Activated CD4-positive, alpha-beta memory T cell treated with anti-CD3 and anti-CD28 coated beads, Interleukin-2, amount 10 ng/mL, durations not matched to agents 7 days and 5 days (primary cell): ENCODE results near the gene CEP170B. TPM values are rescaled to one million over a fixed set of nuclear protein-coding genes. Genes with fewer than 3 reads are reported as not detected.
A peak's percentile ranks its signal among the peaks of the same experiment; 100 is the strongest.

Experiments
- CTCF ChIA-PET: fragments of 350-600 bp; sonication (Branson Sonifier 250); formaldehyde crosslinking; loops from one replicate; lab custom pipeline; 2021; ENCODE audit warnings: antibody characterized with exemption, inconsistent platforms; lab: Charles Lee
- POLR2A ChIA-PET: fragments of 350-600 bp; sonication (Branson Sonifier 250); formaldehyde crosslinking; loops from one replicate; lab custom pipeline; 2021; ENCODE audit warnings: antibody characterized with exemption; lab: Charles Lee
- DNase-seq: peaks from one replicate; pipeline ENCODE4 v3.0.0-alpha.2; 2020
- H3K27ac Mint-ChIP-seq: one replicate; pipeline ENCODE4 v1.8.0; 2021; ENCODE audit warnings: mild to moderate bottlenecking, mixed read lengths
- H3K27me3 Mint-ChIP-seq: one replicate; pipeline ENCODE4 v1.8.0; 2021; ENCODE audit warnings: mixed read lengths
- H3K36me3 Mint-ChIP-seq: one replicate; pipeline ENCODE4 v1.8.0; 2021; ENCODE audit warnings: low read depth, mixed read lengths
- H3K4me1 Mint-ChIP-seq: one replicate; pipeline ENCODE4 v1.8.0; 2021; ENCODE audit warnings: mixed read lengths
- H3K4me3 Mint-ChIP-seq: one replicate; pipeline ENCODE4 v1.8.0; 2021; ENCODE audit warnings: mild to moderate bottlenecking, mixed read lengths
- H3K9me3 Mint-ChIP-seq: one replicate; pipeline ENCODE4 v1.8.0; 2021; ENCODE audit warnings: mixed read lengths
- total RNA-seq, 2 experiments: library from RNA; stranded (reverse); gene quantifications; one replicate each; pipeline ENCODE4 v1.2.3, GENCODE V29; 2021

CEP170B gene
- total RNA-seq, 2 experiments from 2014 or later, result 3.0 to 3.2 TPM

DNA sequence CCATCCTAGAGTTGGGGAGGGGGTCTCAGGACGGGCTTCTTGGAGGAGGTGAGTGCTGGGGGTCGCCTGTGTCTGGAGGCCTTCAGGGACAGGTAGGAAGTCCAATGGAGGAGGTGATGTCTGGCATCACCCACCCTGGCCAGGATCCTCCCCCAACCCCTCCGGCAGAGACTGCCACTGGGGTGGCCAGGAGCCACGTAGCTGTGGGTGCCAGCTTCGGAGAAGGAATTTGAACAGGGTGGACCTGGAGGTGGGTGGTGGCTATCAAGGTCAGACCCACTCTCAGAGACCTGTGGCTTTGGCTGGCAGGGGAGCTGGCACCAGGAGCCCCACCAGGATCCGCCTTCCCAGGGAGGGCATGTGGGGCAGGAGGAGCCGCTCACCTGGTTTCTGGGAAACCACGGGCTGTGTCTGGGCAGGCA, 9.1 kb downstream of the CEP170B start:
- ChIA-PET CTCF (no interaction called here), POLR2A (no interaction called here)
- H3K4me3 Mint-ChIP-seq, result no peak overlapping the region
- no peaks in the 10 kb centered on the region for H3K9me3 Mint-ChIP-seq
- no peak overlapping the region for H3K27ac Mint-ChIP-seq
- H3K27me3 Mint-ChIP-seq, result no peaks in the 10 kb centered on the region
- H3K36me3 Mint-ChIP-seq, result no peaks in the 10 kb centered on the region
- H3K4me1 Mint-ChIP-seq, result peaks cover 2% of the 10 kb centered on the region
- DNase-seq, result no peak

DNA sequence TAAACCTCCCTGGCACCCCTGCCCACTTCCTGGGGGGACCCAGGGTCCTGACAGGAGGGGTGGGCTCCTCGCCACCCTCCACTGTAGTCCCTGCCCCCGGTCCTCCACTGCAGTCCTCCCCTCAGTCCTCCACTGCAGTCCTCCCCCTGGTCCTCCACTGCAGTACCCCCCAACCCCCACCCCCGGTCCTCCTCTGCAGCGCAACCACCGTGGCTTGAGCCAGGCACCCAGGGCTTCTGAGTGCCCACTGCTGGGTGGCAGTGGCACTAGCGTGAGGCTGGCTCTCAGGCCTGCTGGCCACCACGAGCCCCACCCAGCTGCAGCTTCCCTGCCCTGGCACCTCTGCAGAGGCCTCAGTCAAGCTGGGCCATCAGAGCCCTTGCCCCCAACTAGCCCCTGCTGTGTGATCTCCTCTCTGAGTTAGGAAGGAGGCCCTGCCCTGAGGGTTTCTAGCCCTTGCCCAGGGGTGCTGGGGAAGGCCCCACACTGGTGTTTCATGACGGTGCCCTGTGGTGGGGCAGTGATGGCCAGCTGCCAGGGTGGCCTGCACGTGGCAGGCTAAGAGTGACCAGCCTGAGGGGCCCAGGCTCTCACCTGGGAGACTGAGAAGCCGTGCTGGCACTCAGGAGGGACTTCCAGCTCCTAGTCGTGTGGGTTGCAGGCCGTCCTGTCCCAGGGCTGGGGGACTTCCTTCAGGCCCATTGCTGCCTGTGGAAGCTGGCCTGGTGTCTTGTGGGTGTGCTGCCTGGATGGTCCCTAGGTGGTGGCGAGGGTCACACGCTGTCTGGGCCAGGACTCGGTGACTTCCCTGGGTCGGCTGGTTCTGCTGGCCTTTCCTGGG, 9.7 kb downstream of the CEP170B start:
- H3K9me3 Mint-ChIP-seq, result no peaks in the 10 kb centered on the region
- no peak overlapping the region for H3K4me3 Mint-ChIP-seq
- no peaks in the 10 kb centered on the region for H3K27me3 Mint-ChIP-seq
- no peak overlapping the region for H3K27ac Mint-ChIP-seq
- ChIA-PET CTCF (no interaction called here), POLR2A (no interaction called here)
- peaks cover 2% of the 10 kb centered on the region for H3K4me1 Mint-ChIP-seq
- H3K36me3 Mint-ChIP-seq, result no peaks in the 10 kb centered on the region
- DNase-seq, result no peak

DNA sequence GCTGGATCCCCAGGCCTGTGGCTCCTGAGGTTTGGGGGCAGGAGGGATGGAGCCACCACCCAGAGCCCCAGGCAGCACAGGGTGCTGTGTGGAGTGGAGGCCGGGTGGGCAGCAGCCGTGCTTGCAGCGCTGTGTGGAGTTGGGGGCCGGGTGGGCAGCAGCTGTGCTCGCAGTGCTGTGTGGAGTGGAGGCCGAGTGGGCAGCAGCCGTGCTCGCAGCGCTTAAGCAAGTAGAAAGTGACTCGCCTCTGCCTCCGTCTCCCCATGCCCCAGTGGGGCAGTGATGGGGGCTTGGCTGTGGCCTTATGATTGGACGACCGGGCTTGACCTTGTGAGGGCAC, 10.3 kb downstream of the CEP170B start:
- no peaks in the 10 kb centered on the region for H3K27me3 Mint-ChIP-seq
- POLR2A ChIA-PET, result no interaction called here
- DNase-seq, result no peak
- H3K4me1 Mint-ChIP-seq, result peaks cover 2% of the 10 kb centered on the region
- CTCF ChIA-PET, result no interaction called here
- no peak overlapping the region for H3K27ac Mint-ChIP-seq
- H3K4me3 Mint-ChIP-seq, result no peak overlapping the region
- no peaks in the 10 kb centered on the region for H3K36me3 Mint-ChIP-seq
- H3K9me3 Mint-ChIP-seq, result no peaks in the 10 kb centered on the region

DNA sequence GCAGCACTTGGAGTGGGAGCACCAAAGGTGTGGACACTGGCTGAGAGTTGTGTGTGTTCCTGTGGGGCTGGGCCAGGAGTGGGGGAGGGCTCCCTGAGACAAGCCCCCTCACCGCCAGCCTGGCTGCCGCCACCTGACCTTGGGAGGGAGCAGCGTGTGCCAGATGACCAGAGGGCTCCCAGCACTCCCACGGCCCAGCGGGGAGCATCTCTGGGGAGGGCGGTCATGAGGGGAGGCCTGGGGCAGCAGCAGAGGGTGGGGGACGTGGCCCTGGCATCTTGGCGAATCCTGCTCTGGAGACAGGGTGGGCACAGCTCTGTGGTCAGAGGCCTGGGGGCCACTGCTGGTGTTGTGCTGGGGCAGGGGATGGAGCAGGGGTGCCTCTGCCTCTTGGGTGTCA, 10.7 kb downstream of the CEP170B start:
- ChIA-PET POLR2A (no interaction called here), CTCF (no interaction called here)
- no peak overlapping the region for H3K27ac Mint-ChIP-seq
- no peaks in the 10 kb centered on the region for H3K27me3 Mint-ChIP-seq
- no peaks in the 10 kb centered on the region for H3K36me3 Mint-ChIP-seq
- DNase-seq, result no peak
- no peaks in the 10 kb centered on the region for H3K9me3 Mint-ChIP-seq
- no peak overlapping the region for H3K4me3 Mint-ChIP-seq
- H3K4me1 Mint-ChIP-seq, result peaks cover 2% of the 10 kb centered on the region

DNA sequence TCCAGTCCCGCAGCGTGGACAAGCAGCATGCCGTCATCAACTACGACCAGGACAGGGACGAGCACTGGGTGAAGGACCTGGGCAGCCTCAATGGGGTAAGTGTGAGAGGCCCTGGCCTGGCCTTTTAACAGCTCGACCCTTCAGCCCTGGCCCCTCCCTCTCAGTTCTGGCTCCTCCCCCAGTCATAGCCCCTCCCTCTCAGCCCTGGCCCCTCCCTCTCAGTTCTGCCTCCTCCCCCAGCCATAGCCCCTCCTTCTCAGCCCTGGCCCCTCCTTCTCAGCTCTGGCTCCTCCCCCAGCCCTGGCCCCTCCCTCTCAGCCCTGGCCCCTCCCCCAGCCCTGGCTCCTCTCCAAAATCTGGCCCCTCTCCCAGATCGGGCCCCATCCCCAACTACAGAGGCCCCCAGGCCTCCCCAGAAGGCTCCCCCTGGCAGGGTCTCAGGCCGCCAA, 11.2 kb downstream of the CEP170B start:
- CTCF ChIA-PET, result no interaction called here
- H3K36me3 Mint-ChIP-seq, result no peaks in the 10 kb centered on the region
- H3K27me3 Mint-ChIP-seq, result no peaks in the 10 kb centered on the region
- H3K27ac Mint-ChIP-seq, result no peak overlapping the region
- POLR2A ChIA-PET, result no interaction called here
- peaks cover 2% of the 10 kb centered on the region for H3K4me1 Mint-ChIP-seq
- no peaks in the 10 kb centered on the region for H3K9me3 Mint-ChIP-seq
- DNase-seq, result peak; percentile 43
- H3K4me3 Mint-ChIP-seq, result no peak overlapping the region

DNA sequence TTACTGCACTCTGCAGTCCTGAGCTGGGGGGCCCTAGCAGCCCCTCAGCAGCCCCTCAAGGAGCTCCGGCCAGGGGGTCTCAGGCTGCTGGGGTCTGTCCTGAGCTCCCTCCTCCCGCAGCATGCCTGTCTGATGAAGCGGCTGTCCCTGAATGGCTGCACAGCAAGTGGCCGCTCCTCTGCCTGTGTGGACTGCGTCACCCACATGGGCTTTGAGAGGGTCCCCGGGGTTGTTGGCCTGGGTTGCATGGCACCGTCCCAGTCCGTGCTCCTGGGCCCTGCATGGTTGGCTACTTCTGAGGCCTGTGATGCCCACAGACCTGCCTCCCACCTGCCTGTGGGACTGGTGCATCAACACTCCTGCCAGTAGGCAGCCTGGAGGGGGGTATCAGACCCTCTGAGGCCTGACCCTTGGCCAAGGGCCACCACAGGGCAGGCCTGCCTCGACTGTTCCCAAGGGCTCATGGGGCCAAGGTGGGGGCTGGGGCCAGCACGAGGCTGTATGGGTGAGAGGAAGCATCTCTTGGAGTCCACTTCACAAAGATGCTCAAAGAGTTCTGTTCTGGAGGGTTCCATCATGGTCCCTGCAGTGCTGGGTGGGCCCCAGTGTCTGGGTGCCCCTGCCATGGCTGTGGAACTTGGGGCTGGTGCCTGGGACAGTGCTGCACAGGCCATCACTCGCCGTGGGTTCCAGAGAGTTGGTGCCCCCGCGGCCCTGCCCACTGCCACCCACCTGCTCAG, 12.2 kb downstream of the CEP170B start:
- Mint-ChIP-seq H3K4me1 (peaks cover 2% of the 10 kb centered on the region), H3K4me3 (no peak overlapping the region), H3K36me3 (no peaks in the 10 kb centered on the region), H3K27me3 (no peaks in the 10 kb centered on the region), H3K27ac (no peak overlapping the region), H3K9me3 (no peaks in the 10 kb centered on the region)
- POLR2A ChIA-PET, result no interaction called here
- CTCF ChIA-PET, result no interaction called here
- DNase-seq, result no peak

DNA sequence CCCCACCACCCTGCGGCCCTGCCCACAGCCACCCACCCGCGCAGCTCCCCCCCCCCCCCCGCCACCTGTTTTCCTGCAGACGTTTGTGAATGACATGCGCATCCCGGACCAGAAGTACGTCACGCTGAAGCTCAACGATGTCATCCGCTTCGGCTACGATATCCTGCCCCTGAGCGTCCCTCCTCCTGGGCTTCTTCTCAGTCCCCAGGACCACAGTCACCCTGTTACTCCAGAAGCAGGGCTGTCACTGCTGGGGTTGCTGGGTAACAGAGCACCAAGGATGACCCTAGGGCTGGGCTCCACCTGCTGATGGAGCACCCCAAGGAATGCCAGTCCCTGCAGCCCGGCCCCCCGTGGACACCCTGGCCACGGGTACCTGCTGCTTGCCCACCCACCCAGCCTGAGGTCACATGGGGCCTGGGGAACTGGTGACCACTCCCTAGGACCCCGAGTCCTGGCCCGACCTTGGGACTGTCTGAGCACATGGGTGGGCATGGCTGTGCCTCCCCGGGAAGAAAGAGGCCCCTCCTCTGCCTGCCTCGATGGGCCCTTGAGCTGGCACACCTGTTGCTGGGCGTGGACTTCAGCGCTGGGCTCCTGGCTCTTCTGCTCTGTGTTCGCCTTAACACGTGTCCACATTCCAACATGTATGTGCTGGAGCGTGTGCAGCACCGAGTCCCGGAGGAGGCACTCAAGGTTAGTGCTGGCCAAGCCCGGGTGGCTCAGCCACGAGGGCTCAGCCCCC, 12.9 kb downstream of the CEP170B start:
- ChIA-PET CTCF (no interaction called here), POLR2A (no interaction called here)
- H3K27ac Mint-ChIP-seq, result no peak overlapping the region
- no peaks in the 10 kb centered on the region for H3K27me3 Mint-ChIP-seq
- H3K36me3 Mint-ChIP-seq, result no peaks in the 10 kb centered on the region
- DNase-seq, result no peak
- no peaks in the 10 kb centered on the region for H3K9me3 Mint-ChIP-seq
- H3K4me1 Mint-ChIP-seq, result no peaks in the 10 kb centered on the region
- no peak overlapping the region for H3K4me3 Mint-ChIP-seq

DNA sequence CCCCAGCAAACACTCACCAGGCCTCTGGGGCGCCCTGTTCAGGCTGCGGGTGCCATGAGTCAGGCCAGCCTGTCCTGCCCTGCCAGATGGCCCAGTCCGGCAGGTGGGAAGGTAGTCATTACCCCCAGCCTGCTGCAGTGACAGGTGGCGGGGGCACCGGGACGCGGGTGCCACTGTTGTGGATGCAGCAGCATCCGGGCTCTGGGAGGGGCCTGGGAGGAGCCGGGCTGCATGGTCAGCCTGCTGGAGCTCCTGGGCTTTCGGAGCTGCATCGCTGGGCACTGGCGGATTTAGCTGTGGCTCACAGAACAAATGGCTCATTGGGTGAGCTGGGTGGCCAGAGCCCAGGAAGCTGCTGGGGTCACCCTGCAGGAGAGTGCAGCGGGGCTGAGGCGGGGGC, 13.5 kb downstream of the CEP170B start:
- Mint-ChIP-seq H3K27ac (no peak overlapping the region), H3K36me3 (no peaks in the 10 kb centered on the region), H3K4me3 (no peak overlapping the region), H3K9me3 (no peaks in the 10 kb centered on the region), H3K27me3 (no peaks in the 10 kb centered on the region), H3K4me1 (no peaks in the 10 kb centered on the region)
- DNase-seq, result no peak
- ChIA-PET CTCF (no interaction called here), POLR2A (no interaction called here)

DNA sequence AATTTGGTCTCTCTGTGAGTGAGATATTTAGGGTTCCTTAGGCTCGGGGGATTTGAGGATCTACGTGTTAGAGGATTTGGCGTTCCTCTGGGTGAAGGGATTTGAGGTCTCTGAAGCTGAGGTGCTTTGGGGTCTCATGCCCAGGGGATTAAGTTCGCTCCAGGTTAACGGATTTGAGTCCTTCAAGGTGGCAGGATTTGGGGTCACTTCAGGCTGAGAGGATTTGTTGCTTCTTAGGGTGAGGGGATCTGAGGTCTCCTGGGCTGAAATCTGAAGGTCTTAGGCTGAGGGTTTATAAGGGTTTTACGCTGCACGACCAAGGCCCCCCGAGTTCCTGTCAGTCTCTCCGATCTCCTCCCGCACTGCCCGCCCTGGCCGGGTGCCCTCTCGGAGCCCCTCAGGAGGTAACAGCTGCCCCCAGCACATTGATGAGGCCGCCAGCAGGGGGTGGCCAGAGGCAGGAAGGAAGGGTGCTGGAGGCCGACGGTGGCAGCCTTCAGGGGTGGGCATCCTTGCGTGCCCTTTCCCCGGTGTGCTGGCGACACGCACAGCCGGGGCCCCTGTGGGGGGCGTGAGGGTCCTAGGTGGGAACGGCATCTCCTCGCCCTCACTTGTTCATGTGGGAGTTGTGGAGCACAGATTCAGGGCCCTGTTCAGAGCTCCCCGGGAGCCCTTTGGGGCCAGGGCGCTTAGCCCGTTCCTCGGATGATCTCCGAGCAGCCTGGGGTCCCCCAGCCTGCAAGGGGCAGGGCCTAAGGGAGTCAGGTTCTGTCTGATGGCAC, 14.3 kb downstream of the CEP170B start:
- H3K4me1 Mint-ChIP-seq, result no peaks in the 10 kb centered on the region
- CTCF ChIA-PET, result interaction anchor here (1.0 kb wide), 1 partner anchor 113 kb away, joined by 4 read pairs; no protein-coding TSS in a partner anchor
- H3K36me3 Mint-ChIP-seq, result no peaks in the 10 kb centered on the region
- no peaks in the 10 kb centered on the region for H3K27me3 Mint-ChIP-seq
- no peak for DNase-seq
- no peak overlapping the region for H3K4me3 Mint-ChIP-seq
- no peak overlapping the region for H3K27ac Mint-ChIP-seq
- no peaks in the 10 kb centered on the region for H3K9me3 Mint-ChIP-seq
- POLR2A ChIA-PET, result interaction anchor here (0.7 kb wide), 1 partner anchor 455 kb away, joined by 3 read pairs; no protein-coding TSS in a partner anchor

DNA sequence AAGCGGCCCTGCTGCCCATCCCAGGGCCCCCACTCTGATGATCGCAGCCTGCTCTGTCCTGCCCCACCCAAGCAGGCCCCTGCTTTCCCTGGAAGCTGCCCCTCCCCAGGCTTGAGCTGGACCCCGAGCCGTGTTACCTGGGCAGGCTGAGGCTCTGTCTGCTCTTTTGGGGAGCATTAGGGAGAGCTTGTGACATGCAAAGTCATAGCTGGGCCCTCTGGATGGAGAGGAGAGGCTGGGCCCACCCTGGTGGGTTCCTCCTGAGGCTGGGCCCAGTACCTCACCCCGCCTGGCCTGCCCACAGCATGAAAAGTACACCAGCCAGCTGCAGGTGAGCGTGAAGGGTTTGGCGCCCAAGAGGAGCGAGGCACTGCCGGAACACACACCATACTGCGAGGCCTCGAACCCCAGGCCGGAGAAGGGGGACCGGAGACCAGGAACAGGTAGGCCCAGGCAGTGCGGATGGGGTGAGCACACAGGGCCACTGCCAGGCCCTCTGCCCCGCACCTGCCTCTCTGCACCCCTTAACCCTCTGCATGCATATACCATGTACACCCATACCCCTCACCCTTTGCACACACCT, 15.0 kb downstream of the CEP170B start:
- H3K27ac Mint-ChIP-seq, result no peak overlapping the region
- no peak for DNase-seq
- ChIA-PET POLR2A (interaction anchor here (0.7 kb wide), 1 partner anchor 454 kb away, joined by 3 read pairs; no protein-coding TSS in a partner anchor), CTCF (interaction anchor here (1.0 kb wide), 1 partner anchor 113 kb away, joined by 4 read pairs; no protein-coding TSS in a partner anchor)
- H3K27me3 Mint-ChIP-seq, result no peaks in the 10 kb centered on the region
- no peaks in the 10 kb centered on the region for H3K9me3 Mint-ChIP-seq
- H3K4me3 Mint-ChIP-seq, result no peak overlapping the region
- no peaks in the 10 kb centered on the region for H3K4me1 Mint-ChIP-seq
- no peaks in the 10 kb centered on the region for H3K36me3 Mint-ChIP-seq

DNA sequence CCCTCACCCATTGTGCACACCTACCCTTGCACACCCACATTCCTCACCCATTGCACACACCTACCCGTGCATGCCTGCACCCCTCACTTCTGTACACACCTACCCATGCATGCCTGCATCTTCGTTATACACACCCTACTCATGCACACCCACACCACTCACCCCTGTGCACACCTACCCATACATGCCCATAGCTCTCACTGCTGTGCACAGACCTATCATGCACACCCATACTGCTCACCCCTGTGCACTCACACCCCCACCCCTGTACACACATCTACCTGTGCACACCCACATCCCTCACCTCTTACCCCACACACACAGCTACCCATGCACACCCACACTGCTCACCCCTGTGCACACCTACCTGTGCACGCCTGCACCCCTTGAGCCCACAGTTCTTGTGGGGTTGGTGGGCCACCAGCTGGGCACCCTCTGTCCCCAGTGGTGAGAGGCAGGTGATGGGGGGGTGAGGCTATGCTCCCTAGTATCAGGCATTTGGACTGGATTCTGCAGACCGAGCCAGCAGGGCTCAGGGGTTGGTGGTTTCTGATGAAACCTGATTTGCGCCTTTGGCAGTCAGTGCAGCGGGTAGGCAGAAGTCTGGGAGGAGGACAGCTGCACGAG, 15.6 kb downstream of the CEP170B start:
- Mint-ChIP-seq H3K36me3 (no peaks in the 10 kb centered on the region), H3K27ac (no peak overlapping the region), H3K27me3 (no peaks in the 10 kb centered on the region), H3K9me3 (no peaks in the 10 kb centered on the region), H3K4me1 (no peaks in the 10 kb centered on the region), H3K4me3 (no peak overlapping the region)
- ChIA-PET POLR2A (no interaction called here), CTCF (no interaction called here)
- DNase-seq, result no peak
